HEK293 (cell line): ENCODE results near the gene PIK3IP1.

Source experiments
- CTCF ChIA-PET: fragments of 350-600 bp; formaldehyde crosslinking; extraction: SDS; loops from one replicate; lab custom pipeline; 2021; ENCODE audit warnings: antibody characterized with exemption; lab: Yijun Ruan, JAX
- POLR2A ChIA-PET: fragments of 300-600 bp; formaldehyde crosslinking; extraction: SDS; loops from one replicate; lab custom pipeline; 2020; ENCODE audit warnings: antibody characterized with exemption, inconsistent platforms; lab: Yijun Ruan, JAX
- H3K27ac ChIP-seq: fragments of 200-500 bp; sonication (Bioruptor generic); 2 replicates; pipeline ENCODE4 v1.5.1; 2014; ENCODE audit warnings: low read depth, low read length, control low read depth, inconsistent platforms; ENCODE audit errors: extremely low read depth
- H3K36me3 ChIP-seq, 2 experiments: fragments of 200-500 bp in 1 of 2; sonication (Bioruptor generic) in 1 of 2; 1 replicate in 1 of 2; 2 replicates in 1 of 2; pipeline ENCODE4 v1.5.1; 2014 to 2017; ENCODE audit warnings: inconsistent platforms in 2 of 2, low read length in 2 of 2; ENCODE audit not compliant: control insufficient read depth in 2 of 2, insufficient read depth in 1 of 2
- H3K4me1 ChIP-seq: fragments of 200-500 bp; sonication (Bioruptor generic); 2 replicates; pipeline ENCODE4 v1.5.1; 2014; ENCODE audit warnings: mild to moderate bottlenecking, low read length, inconsistent platforms; ENCODE audit not compliant: control insufficient read depth, insufficient read depth
- H3K4me3 ChIP-seq: 2 replicates; pipeline ENCODE4 v1.5.1; 2011; ENCODE audit warnings: low read depth, mild to moderate bottlenecking, control low read depth, low read length, moderate library complexity
- H3K9me3 ChIP-seq: fragments of 200-500 bp; sonication (Bioruptor generic); 2 replicates; pipeline ENCODE4 v1.5.1; 2014; ENCODE audit warnings: low read depth, low read length, inconsistent platforms; ENCODE audit not compliant: control insufficient read depth, insufficient read depth
- BCL6B ChIP-seq: fragments of 450-650 bp; formaldehyde crosslinking; IDR thresholded peaks from 2 replicates; pipeline ENCODE4 v1.5.1; 2017; ENCODE audit warnings: missing biosample characterization, missing genetic modification characterization
- GFI1B ChIP-seq: fragments of 450-650 bp; formaldehyde crosslinking; IDR thresholded peaks from 2 replicates; pipeline ENCODE4 v1.5.1; 2016; ENCODE audit warnings: missing biosample characterization, missing genetic modification characterization
- GLIS1 ChIP-seq: fragments of 450-650 bp; formaldehyde crosslinking; IDR thresholded peaks from 2 replicates; pipeline ENCODE4 v1.5.1; 2016; ENCODE audit warnings: missing biosample characterization, missing genetic modification characterization
- KLF1 ChIP-seq: fragments of 450-650 bp; formaldehyde crosslinking; IDR thresholded peaks from 2 replicates; pipeline ENCODE4 v1.5.1; 2016; ENCODE audit warnings: missing biosample characterization, missing genetic modification characterization
- RBAK ChIP-seq: fragments of 450-650 bp; formaldehyde crosslinking; IDR thresholded peaks from 2 replicates; pipeline ENCODE4 v1.5.1; 2016; ENCODE audit warnings: missing biosample characterization, missing genetic modification characterization
- TRIM28 ChIP-seq: IDR thresholded peaks from 2 replicates; pipeline ENCODE4 v1.6.1; 2011; ENCODE audit warnings: low read length, control low read depth, borderline replicate concordance
- ZIC2 ChIP-seq: fragments of 450-650 bp; formaldehyde crosslinking; IDR thresholded peaks from 2 replicates; pipeline ENCODE4 v1.5.1; 2016; ENCODE audit warnings: missing biosample characterization, missing genetic modification characterization
- ZNF112 ChIP-seq: fragments of 450-650 bp; formaldehyde crosslinking; IDR thresholded peaks from 2 replicates; pipeline ENCODE4 v1.5.0; 2017; ENCODE audit warnings: missing biosample characterization, missing genetic modification characterization
- ZNF133 ChIP-seq: fragments of 450-650 bp; formaldehyde crosslinking; IDR thresholded peaks from 2 replicates; pipeline ENCODE4 v1.5.1; 2016; ENCODE audit warnings: missing biosample characterization, missing genetic modification characterization
- ZNF138 ChIP-seq: fragments of 450-650 bp; formaldehyde crosslinking; IDR thresholded peaks from 2 replicates; pipeline ENCODE4 v1.5.1; 2016; ENCODE audit warnings: missing biosample characterization, missing genetic modification characterization, borderline replicate concordance
- ZNF2 ChIP-seq: fragments of 450-650 bp; formaldehyde crosslinking; IDR thresholded peaks from 2 replicates; pipeline ENCODE4 v1.5.1; 2016; ENCODE audit warnings: missing biosample characterization, missing genetic modification characterization
- ZNF302 ChIP-seq: fragments of 450-650 bp; formaldehyde crosslinking; IDR thresholded peaks from 2 replicates; pipeline ENCODE4 v1.5.1; 2016; ENCODE audit warnings: missing biosample characterization, missing genetic modification characterization, low read depth
- ZNF341 ChIP-seq: fragments of 450-650 bp; formaldehyde crosslinking; IDR thresholded peaks from 2 replicates; pipeline ENCODE4; 2016; ENCODE audit warnings: low read depth, missing biosample characterization, missing genetic modification characterization
- ZNF48 ChIP-seq: fragments of 450-650 bp; formaldehyde crosslinking; IDR thresholded peaks from 2 replicates; pipeline ENCODE4 v1.5.1; 2016; ENCODE audit warnings: missing biosample characterization, missing genetic modification characterization
- ZNF510 ChIP-seq: fragments of 450-650 bp; formaldehyde crosslinking; IDR thresholded peaks from 2 replicates; pipeline ENCODE4 v1.5.1; 2018; ENCODE audit warnings: mild to moderate bottlenecking, missing genetic modification characterization, missing biosample characterization; ENCODE audit not compliant: insufficient replicate concordance
- ZNF670 ChIP-seq: fragments of 450-650 bp; formaldehyde crosslinking; IDR thresholded peaks from 2 replicates; pipeline ENCODE4 v1.5.1; 2016; ENCODE audit warnings: missing biosample characterization, missing genetic modification characterization, low read depth
- ZNF777 ChIP-seq: fragments of 450-650 bp; formaldehyde crosslinking; IDR thresholded peaks from 2 replicates; pipeline ENCODE4 v1.5.1; 2017; ENCODE audit warnings: missing biosample characterization, missing genetic modification characterization, borderline replicate concordance
- ZXDB ChIP-seq: fragments of 450-650 bp; formaldehyde crosslinking; IDR thresholded peaks from 2 replicates; pipeline ENCODE4 v1.5.1; 2016; ENCODE audit warnings: missing biosample characterization, missing genetic modification characterization
- TF ChIP-seq, protein P1 (sequence below): fragments of 450-650 bp; formaldehyde crosslinking; IDR thresholded peaks from 2 replicates; pipeline ENCODE4 v1.5.1; 2016; ENCODE audit warnings: missing biosample characterization, missing genetic modification characterization
- TF ChIP-seq, protein P2 (sequence below): fragments of 450-650 bp; formaldehyde crosslinking; IDR thresholded peaks from 2 replicates; pipeline ENCODE4 v1.5.1; 2016; ENCODE audit warnings: missing biosample characterization, missing genetic modification characterization, borderline replicate concordance

The PIK3IP1 gene

DNA sequence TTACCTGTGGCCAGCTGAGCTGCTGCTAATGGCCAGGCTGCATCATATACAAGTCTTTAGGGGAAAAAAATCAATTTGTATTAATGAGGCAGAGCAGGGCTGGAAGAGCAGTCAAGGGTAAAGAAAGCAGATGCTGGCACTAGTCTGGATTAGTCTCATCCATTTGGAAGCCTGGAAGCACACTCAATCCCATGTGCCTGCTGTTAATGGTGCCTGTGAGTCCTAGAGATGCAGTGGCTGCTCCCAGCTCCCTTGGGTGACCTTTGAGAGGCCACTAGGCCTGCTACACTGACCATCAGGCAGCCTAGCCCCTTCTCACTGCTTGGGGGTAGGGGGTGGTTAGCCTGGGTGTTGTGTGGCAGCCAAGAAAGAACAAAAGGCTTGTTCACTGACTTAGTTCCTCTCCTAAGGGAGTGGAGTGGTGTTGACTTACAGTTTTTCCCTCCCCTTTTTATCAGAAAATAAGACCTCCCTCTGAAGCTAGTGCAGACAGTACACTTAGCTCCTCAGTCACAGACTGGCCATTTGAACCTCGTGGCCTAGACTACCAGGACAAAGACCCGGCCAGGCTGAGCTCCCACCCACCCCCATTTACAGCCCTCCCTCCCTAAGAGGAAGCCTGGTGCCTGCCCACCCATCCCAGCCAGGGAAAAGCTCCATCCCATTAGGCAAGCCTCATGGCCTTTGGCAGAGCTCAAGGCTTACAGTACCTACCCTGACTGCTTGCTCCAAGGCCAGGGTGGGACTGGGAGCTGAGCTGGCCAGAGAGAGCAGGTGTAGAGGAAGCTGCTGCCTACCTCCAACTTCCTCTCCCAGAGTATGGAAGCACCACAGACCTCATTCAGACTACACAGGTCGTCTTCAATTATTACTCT lies 7.8 kb downstream of the PIK3IP1 start (continued):
- no peak for TF ChIP-seq GFI1B (tag by site-specific recombination)
- TF ChIP-seq, protein P1, sequence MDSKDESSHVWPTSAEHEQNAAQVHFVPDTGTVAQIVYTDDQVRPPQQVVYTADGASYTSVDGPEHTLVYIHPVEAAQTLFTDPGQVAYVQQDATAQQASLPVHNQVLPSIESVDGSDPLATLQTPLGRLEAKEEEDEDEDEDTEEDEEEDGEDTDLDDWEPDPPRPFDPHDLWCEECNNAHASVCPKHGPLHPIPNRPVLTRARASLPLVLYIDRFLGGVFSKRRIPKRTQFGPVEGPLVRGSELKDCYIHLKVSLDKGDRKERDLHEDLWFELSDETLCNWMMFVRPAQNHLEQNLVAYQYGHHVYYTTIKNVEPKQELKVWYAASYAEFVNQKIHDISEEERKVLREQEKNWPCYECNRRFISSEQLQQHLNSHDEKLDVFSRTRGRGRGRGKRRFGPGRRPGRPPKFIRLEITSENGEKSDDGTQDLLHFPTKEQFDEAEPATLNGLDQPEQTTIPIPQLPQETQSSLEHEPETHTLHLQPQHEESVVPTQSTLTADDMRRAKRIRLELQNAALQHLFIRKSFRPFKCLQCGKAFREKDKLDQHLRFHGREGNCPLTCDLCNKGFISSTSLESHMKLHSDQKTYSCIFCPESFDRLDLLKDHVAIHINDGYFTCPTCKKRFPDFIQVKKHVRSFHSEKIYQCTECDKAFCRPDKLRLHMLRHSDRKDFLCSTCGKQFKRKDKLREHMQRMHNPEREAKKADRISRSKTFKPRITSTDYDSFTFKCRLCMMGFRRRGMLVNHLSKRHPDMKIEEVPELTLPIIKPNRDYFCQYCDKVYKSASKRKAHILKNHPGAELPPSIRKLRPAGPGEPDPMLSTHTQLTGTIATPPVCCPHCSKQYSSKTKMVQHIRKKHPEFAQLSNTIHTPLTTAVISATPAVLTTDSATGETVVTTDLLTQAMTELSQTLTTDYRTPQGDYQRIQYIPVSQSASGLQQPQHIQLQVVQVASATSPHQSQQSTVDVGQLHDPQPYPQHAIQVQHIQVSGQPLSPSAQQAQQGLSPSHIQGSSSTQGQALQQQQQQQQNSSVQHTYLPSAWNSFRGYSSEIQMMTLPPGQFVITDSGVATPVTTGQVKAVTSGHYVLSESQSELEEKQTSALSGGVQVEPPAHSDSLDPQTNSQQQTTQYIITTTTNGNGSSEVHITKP (tag by site-specific recombination), result 0 out of 2 replicates have a peak, but pooled peaks have one; percentile 43
- TF ChIP-seq, protein P2, sequence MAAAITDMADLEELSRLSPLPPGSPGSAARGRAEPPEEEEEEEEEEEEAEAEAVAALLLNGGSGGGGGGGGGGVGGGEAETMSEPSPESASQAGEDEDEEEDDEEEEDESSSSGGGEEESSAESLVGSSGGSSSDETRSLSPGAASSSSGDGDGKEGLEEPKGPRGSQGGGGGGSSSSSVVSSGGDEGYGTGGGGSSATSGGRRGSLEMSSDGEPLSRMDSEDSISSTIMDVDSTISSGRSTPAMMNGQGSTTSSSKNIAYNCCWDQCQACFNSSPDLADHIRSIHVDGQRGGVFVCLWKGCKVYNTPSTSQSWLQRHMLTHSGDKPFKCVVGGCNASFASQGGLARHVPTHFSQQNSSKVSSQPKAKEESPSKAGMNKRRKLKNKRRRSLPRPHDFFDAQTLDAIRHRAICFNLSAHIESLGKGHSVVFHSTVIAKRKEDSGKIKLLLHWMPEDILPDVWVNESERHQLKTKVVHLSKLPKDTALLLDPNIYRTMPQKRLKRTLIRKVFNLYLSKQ (tag by site-specific recombination), result no peak

- ChIA-PET POLR2A (interaction anchor here (0.8 to 1.4 kb wide), 2 partner anchors 8 to 30 kb away, joined by 4 to 5 read pairs; no protein-coding TSS in a partner anchor), CTCF (interaction anchor here (0.6 to 2.5 kb wide), 5 partner anchors 8 to 71 kb away, joined by 3 to 30 read pairs (median 3); partner anchors contain the start of gene LIMK2)
- Histone ChIP-seq H3K4me3 (no peak overlapping the region), H3K27ac (no peak overlapping the region), H3K4me1 (no peaks in the 10 kb centered on the region), H3K9me3 (no peaks in the 10 kb centered on the region), H3K36me3 (peaks cover 0 to 42% of the 10 kb centered on the region in 2 experiments; a peak in 1 of 3 replicates)
- no peak for TF ChIP-seq KLF1
- TF ChIP-seq ZIC2 (tag by site-specific recombination), result peak; percentile 78
- TF ChIP-seq ZNF341, result 0 out of 2 replicates have a peak, but pooled peaks have one; percentile 13
- TF ChIP-seq GLIS1, result peak; percentile 78
Observed at GRCh38 chr22:31282748-31283468, 9.4 kb downstream of the PIK3IP1 start.

DNA sequence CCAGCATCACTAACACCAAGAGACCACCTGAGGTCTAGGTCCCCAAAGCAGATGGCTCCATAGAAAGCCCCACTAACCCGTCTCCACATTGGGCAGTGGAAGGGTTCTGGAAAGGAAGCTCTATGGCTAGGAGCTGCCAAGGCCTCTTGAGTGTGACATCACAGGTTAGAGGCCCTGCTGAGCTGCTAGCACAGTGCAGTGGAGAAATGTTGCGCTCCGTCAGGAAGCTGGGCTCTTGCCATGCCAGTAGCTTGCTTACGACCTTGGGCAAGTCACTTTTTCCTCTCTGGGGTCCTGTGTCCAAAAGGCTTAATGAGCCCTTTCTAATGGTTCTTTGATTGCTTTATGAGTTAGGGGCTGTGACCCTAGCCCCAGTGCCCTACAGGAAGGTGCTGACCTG lies 10.6 kb downstream of the PIK3IP1 start:
- ChIA-PET POLR2A (interaction anchor here (1.4 kb wide), 1 partner anchor 9 kb away, joined by 4 read pairs; no protein-coding TSS in a partner anchor), CTCF (interaction anchor here (0.8 to 2.5 kb wide), 4 partner anchors 9 to 70 kb away, joined by 4 to 30 read pairs (median 6); partner anchors contain the start of genes LIMK2 and PIK3IP1)
- Histone ChIP-seq H3K36me3 (peaks cover 0 to 51% of the 10 kb centered on the region in 2 experiments; a peak in 1 of 3 replicates), H3K4me3 (no peak overlapping the region), H3K9me3 (no peaks in the 10 kb centered on the region), H3K4me1 (no peaks in the 10 kb centered on the region), H3K27ac (no peak overlapping the region)
- peak; percentile 44 for TF ChIP-seq ZIC2 (tag by site-specific recombination)
- no peak for TF ChIP-seq ZNF670 (tag by site-specific recombination)

DNA sequence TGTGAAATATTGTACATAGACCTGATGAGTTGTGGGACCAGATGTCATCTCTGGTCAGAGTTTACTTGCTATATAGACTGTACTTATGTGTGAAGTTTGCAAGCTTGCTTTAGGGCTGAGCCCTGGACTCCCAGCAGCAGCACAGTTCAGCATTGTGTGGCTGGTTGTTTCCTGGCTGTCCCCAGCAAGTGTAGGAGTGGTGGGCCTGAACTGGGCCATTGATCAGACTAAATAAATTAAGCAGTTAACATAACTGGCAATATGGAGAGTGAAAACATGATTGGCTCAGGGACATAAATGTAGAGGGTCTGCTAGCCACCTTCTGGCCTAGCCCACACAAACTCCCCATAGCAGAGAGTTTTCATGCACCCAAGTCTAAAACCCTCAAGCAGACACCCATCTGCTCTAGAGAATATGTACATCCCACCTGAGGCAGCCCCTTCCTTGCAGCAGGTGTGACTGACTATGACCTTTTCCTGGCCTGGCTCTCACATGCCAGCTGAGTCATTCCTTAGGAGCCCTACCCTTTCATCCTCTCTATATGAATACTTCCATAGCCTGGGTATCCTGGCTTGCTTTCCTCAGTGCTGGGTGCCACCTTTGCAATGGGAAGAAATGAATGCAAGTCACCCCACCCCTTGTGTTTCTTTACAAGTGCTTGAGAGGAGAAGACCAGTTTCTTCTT lies 12.3 kb downstream of the PIK3IP1 start:
- CTCF ChIA-PET, result interaction anchor here (1.3 to 2.1 kb wide), 2 partner anchors 10 to 12 kb away, joined by 4 to 12 read pairs; partner anchors contain the start of gene PIK3IP1
- no peaks in the 10 kb centered on the region for H3K4me1 ChIP-seq
- no peak overlapping the region for H3K27ac ChIP-seq
- no peaks in the 10 kb centered on the region for H3K9me3 ChIP-seq
- POLR2A ChIA-PET, result no interaction called here
- no peak overlapping the region for H3K4me3 ChIP-seq
- H3K36me3 ChIP-seq, result peaks cover 11 to 63% of the 10 kb centered on the region in 2 experiments
- no peak for TF ChIP-seq ZNF302
- TF ChIP-seq ZNF112, result no peak
- TF ChIP-seq ZNF138 (tag by site-specific recombination), result no peak
- TF ChIP-seq ZNF2 (tag by site-specific recombination), result no peak
- TF ChIP-seq ZXDB (tag by site-specific recombination), result no peak
- no peak for TF ChIP-seq ZNF48 (tag by site-specific recombination)
- TF ChIP-seq ZNF777 (tag by site-specific recombination), result no peak
- no peak for TF ChIP-seq BCL6B (tag by site-specific recombination)
- TF ChIP-seq TRIM28, result no peak
- no peak for TF ChIP-seq RBAK (tag by site-specific recombination)
- no peak for TF ChIP-seq ZNF510 (tag by site-specific recombination)
- no peak for TF ChIP-seq ZNF133
